ENCODE results near the gene ARID5A.

DNA sequence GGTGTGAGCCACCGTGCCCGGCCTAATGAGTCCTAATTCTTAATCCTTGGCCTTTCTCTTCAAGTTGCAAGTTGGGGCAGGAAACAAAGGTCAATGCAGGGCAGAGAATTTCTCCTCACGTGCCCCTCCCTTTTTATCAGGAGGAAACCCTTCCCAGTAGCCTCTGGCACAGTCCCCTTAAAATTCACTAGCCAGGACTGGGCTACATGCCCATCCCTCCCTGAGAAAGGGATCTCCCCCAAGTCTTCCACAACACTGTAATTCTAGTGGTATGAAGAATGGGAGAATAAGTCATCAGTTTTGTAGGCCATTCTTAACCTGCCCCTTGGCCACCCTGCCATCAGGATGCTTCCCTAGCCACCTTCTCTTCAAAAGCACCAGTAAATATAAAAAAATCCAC lies 42.2 kb downstream of the ARID5A start:
- TF ChIP-seq, protein P1, sequence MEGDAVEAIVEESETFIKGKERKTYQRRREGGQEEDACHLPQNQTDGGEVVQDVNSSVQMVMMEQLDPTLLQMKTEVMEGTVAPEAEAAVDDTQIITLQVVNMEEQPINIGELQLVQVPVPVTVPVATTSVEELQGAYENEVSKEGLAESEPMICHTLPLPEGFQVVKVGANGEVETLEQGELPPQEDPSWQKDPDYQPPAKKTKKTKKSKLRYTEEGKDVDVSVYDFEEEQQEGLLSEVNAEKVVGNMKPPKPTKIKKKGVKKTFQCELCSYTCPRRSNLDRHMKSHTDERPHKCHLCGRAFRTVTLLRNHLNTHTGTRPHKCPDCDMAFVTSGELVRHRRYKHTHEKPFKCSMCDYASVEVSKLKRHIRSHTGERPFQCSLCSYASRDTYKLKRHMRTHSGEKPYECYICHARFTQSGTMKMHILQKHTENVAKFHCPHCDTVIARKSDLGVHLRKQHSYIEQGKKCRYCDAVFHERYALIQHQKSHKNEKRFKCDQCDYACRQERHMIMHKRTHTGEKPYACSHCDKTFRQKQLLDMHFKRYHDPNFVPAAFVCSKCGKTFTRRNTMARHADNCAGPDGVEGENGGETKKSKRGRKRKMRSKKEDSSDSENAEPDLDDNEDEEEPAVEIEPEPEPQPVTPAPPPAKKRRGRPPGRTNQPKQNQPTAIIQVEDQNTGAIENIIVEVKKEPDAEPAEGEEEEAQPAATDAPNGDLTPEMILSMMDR (IDR thresholded peaks at IDR 0.05), result no peak
- TF ChIP-seq POLR2AphosphoS5 (IDR thresholded peaks at IDR 0.05) (no peak), EP300 (IDR thresholded peaks at IDR 0.05; ENCODE audit: low read depth) (no peak), POLR2A (IDR thresholded peaks at IDR 0.05) (no peak)
